Epidermal melanocyte (primary cell): ENCODE results near the gene RIPPLY2.
"Not testable (repeated sequence)": the region's sequence is repeated elsewhere in the genome, so short reads cannot be mapped to it uniquely, and the experiment has no call there.

ENCODE experiments used
- DNase-seq: peaks from one replicate; pipeline ENCODE4 v3.0.0; 2011; ENCODE audit warnings: low spot score; ENCODE audit not compliant: insufficient read length

Gene RIPPLY2

GRCh38 chr6:83860359-83860755 is 7.2 kb downstream of the RIPPLY2 start:
- DNase-seq = no peak

GRCh38 chr6:83860782-83861495 is 7.8 kb downstream of the RIPPLY2 start:
- no peak for DNase-seq

DNA sequence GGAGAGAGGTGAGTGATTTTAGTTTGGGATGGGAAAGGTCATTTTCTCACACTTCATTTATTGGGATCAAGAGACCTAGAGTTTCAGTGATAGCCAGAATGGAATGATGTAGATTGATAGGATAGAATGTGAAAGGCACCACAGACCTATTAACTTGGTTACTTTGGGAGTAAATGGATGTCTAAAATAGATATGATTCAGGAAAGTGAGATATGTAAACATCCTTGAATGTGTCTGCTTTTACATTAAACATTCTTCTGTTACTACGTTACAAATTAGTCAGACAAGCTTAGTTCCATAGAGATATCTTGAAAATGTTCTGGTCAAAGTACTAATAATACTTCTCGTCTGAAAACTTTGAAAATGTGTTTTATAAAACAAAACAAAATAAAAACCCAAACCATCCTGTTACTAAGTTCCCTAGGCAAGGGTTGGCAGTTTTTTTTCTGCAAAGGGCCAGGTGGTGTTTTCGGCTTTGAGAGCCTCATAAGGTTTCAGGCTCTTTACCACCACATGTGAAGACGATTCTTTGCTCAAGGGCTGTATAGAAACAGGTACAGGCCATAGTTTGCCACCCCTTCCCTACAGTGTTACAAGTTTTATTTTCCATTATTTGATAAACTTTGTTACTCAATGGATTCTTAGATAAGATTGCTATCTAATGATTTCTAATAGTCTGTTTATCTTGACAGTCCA is 9.8 kb downstream of the RIPPLY2 start:
- DNase-seq = no peak

DNA sequence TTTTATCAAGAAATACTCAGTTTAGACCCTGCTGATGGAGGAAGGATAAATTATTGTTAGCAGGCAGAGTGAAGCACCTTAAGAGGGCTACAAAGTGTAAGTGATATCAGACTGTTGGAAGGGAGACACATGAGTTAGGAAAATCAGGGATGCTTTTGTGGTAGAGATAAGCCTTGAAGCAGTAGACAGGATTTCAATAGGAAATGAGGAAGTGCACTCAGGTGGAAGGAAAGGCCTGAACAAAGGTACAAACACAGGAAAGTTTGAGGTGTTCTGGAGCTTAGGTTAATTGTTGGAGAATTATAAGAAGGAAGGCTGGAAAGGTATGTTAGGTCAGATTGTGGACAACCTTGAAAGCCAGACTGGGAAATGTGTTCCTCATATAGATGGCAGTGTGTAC is 13.9 kb downstream of the RIPPLY2 start:
- no peak for DNase-seq

GRCh38 chr6:83867527-83868161 is 14.5 kb downstream of the RIPPLY2 start:
- no peak for DNase-seq

DNA sequence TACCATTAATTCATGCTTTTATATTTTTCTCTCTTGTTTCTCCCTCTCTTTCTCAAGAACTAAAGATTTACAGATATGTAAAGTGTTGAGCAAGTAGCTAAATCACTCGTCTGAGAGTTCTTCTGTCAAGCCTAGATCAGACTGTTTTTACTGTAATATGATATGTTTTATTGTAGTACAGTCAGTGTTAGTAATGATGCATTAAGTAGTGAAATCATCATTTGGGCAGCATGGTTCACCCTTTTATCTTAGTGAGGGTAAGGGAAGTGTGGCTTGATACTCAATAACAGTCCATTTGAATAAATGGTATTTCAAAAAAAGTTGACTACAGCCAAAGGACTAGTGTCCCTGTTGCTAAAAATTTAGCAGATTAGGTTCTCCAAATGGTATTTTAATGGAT is 15.5 kb downstream of the RIPPLY2 start:
- no peak for DNase-seq

DNA sequence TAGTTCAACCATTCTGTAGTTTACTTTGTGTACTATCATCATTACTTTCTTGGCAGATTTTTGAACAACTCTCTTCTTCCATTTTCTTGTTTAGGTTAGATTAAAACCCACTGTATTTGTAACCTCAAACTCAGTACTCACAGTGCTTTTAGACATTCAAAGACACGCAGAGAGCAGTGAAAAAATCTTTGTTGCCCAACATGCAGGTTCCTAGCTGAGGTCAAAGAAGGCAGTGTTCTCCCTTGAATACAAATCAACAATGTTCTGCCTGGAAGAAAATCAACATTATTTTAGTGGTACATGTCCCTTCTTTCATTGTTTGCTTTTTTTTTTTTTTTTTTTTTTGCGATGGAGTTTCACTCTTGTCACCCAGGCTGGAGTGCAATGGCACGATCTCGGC is 17.5 kb downstream of the RIPPLY2 start:
- DNase-seq = no peak

- peak; percentile 24 for DNase-seq
These were observed 19.4 kb downstream of the RIPPLY2 start for GRCh38 chr6:83872386-83873118.

DNA sequence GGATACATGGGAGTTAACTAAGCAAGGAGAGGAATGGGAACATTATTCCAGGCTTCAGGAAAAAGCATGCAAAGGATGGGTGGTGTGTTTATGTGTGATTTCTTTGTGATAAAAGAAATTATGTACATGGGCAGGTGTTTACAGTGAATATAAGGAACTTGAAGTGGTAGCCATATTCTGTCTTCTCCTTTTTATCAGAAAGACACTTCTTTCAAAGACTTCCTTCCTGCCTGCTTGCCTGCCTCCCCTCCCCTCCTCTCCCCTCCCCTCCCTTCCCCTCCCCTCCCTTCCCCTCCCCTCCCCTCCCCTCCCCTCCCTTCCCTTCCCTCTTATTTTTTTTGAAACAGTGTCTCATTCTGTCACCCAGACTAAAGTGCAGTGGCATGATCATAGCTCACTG is 20.7 kb downstream of the RIPPLY2 start:
- DNase-seq = no peak

DNA sequence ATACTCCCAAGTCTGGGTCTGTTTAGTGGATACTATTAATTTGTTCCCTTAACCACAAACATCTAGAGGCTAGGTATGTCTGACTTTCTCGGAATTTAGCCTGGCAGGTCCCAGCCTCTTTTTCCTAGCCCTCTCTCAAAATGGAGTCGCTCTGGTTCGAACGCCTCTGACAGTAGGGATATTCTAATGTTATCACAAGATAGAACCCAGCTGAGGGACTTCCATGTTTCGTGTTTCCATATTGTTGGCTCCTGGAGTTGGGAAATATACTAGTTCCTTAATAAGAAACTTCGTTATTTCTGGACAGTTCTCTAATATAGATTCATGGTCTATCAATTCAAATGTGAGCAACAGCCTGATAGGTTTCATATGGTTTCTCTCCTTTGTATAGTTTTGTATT is 22.7 kb downstream of the RIPPLY2 start:
- no peak for DNase-seq

- no peak for DNase-seq
These were observed 25.9 kb downstream of the RIPPLY2 start for GRCh38 chr6:83878902-83879644.

GRCh38 chr6:83879746-83880145 is 26.6 kb downstream of the RIPPLY2 start:
- no peak for DNase-seq

DNA sequence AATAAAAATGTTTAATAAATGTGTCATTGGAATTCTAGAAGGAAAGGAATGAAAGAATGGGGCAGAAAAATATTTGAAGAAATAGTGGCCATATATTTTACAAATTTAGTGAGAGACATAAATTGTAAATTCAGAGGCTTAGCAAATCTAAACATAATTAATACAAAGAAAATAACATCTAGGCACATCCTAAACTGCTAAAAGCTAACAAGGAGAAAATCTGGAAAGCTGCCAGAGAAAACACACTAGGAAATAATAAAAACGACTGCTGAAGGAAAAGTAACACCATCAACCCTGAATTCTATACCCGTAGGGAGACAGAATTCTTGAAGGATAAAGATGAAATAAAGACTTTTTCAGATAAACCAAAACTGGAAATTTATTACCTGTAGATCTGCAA is 30.1 kb downstream of the RIPPLY2 start:
- DNase-seq = no peak

DNA sequence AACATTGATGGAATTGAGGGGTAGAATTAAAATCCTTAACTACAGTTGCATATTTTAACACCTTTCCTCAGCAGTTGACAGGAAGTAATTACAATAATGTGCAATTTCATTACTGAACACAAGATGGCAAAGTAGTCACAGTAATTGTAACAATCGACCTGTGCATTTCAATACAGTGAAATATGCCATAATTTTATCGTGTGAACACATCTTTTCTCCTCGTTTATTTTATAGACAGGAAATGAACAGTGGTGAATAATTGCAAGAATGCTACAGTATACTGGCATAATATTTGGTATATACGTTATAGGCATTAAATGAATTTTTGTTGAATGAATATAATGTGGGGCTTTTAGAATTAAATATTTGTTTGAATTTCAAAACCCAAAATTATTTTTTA is 31.4 kb downstream of the RIPPLY2 start:
- DNase-seq = peak; percentile 69

DNA sequence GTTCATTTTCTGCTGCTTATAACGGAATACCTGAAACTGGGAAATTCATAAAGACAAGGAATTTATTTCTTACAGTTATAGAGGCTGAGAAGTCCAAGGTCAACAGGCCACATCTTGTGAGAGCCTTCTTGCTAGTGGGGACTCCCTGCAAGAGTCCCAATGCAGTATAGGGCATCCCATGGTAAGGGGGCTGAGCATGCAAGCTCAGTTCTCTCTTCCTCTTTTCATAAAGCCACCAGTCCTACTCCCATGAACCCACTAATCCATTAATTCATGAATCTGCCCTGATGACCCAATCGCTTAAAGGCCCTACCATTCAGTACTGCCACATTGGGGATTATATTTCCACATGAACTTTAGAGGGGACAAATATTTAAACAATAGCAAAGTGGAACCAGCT is 32.8 kb downstream of the RIPPLY2 start:
- DNase-seq = no peak

- no peak for DNase-seq
These were observed 36.5 kb downstream of the RIPPLY2 start for GRCh38 chr6:83889621-83890020.

GRCh38 chr6:83890520-83890919 is 37.4 kb downstream of the RIPPLY2 start:
- no peak for DNase-seq

DNA sequence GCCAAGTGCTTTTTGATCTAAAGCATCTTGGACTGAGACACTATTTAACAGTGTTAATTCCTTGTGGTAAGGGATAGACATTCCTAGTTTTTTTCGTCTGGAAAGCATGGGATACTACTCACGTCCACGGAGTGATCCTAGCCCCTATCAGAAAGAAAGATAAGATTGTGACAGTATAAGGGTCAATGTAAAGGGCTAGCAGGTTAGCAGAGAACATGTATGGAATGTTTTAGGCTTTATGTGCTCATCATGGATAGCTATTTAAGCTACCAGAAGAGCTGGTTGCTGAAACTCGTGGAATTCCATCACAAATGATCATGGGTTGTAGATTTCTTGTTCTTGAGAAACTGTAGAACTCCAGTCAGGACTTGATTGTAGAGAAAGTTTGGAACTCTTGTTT is 38.4 kb downstream of the RIPPLY2 start:
- no peak for DNase-seq

DNA sequence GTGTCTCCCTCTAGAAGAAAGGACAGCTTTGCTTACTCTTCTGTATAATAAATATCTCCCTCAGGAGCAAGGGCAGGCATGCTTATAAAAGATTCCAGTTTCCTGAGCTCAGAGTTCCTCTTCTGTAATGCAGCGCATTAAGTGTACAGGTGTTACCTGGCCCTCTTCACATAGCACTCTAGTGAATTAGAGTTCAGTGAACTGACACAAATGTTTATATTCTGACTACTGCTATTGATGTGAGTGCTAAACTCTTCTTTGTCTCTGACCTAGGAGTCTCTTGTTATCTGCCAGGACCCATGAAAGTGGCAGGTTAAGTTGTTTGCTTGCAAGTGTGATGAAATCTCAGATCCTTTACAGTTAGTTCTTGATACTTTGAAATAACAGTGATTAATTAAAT is 39.9 kb downstream of the RIPPLY2 start:
- DNase-seq = no peak

GRCh38 chr6:83897094-83897493 is 43.9 kb downstream of the RIPPLY2 start:
- not testable (repeated sequence) for DNase-seq

DNA sequence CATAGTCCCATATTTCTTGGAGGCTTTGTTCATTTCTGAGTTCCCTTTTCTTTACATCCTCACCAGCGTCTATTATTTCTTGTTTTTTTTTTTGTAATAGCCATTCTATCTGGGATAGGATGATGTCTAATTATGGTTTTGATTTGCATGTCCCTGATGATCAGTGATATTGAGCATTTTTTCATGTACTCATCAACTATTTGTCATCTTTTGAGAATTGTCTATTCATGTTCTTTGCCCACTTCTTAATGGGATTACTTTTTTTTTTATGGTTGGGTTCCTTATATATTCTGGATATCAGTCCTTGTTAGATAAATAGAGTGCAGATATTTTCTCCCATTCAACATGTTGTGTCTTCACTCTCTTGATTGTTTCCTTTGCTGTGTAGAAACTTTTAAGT is 48.5 kb downstream of the RIPPLY2 start:
- no peak for DNase-seq
